ENCODE data around the gene CASR. TPM values are rescaled to one million over a fixed set of nuclear protein-coding genes. Genes with fewer than 3 reads are reported as not detected.

The CASR gene
- total RNA-seq, 1 donor: not detected

GRCh38 chr3:122331886-122332285, 148.4 kb downstream of the CASR start:
- DNase-seq (ENCODE audit: low read depth): no peak
- no peak for TF ChIP-seq CTCF (IDR thresholded peaks at IDR 0.05; ENCODE audit: insufficient read depth, low read length)
- no peak overlapping the region for H3K4me3 ChIP-seq (ENCODE audit: low read depth, low read length)

GRCh38 chr3:122332551-122332950, 149.1 kb downstream of the CASR start:
- DNase-seq (ENCODE audit: low read depth): no peak
- TF ChIP-seq CTCF (IDR thresholded peaks at IDR 0.05; ENCODE audit: insufficient read depth, low read length): no peak
- no peak overlapping the region for H3K4me3 ChIP-seq (ENCODE audit: low read depth, low read length)

Other genes with a start within 250 kb of the CASR start
- gene ILDR1, start 161.4 kb upstream of the CASR start, total RNA-seq (ENCODE audit: low replicate concordance): not detected in 2 replicates
- not detected in 2 replicates for gene CD86, start 128.3 kb upstream of the CASR start, total RNA-seq (ENCODE audit: low replicate concordance)
- 2.5 and 15.2 TPM in 2 replicates for gene CSTA, start 141.6 kb downstream of the CASR start, total RNA-seq (ENCODE audit: low replicate concordance)
- 8.2 and 27.0 TPM in 2 replicates for gene MIX23, start 199.6 kb downstream of the CASR start, total RNA-seq (ENCODE audit: low replicate concordance)
- 16.7 and 25.1 TPM in 2 replicates for gene FAM162A, start 200.5 kb downstream of the CASR start, total RNA-seq (ENCODE audit: low replicate concordance)
- gene WDR5B, start 232.4 kb downstream of the CASR start, total RNA-seq (ENCODE audit: low replicate concordance): 4.8 and 8.0 TPM in 2 replicates